ENCODE results near the gene LRRC4C. TPM values are rescaled to one million over a fixed set of nuclear protein-coding genes. Genes with fewer than 3 reads are reported as not detected.

The LRRC4C gene
- polyA plus RNA-seq, 3 donors, result 13.3 to 16.6 (median 16.6) TPM

- no peak for DNase-seq (ENCODE audit: low read depth in 3 of 3, low spot score in 2 of 3)
These were observed 313.1 kb downstream of the LRRC4C start for GRCh38 chr11:41146326-41146725.

DNA sequence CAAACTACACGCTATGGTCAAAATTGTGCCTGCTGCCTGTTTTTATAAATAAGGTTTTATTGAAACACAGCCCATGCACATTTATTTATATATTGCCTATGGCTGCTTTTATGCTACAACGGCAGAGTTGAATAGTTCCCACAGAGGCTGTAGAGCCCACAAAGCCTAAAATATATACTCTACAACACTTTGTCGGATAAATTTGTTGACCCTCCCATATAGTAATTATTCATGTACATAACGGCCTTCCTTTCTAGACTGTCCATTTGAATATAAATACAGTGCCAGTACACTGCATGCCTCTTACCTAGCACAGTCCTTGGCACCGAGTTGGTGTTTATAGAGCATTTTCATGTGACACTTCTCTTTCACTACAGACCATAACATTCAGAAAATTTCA lies 314.0 kb downstream of the LRRC4C start:
- DNase-seq (ENCODE audit: low read depth in 3 of 3, low spot score in 2 of 3), result no peak

- no peak for DNase-seq (ENCODE audit: low read depth in 3 of 3, low spot score in 2 of 3)
These were observed 324.5 kb downstream of the LRRC4C start for GRCh38 chr11:41134971-41135370.

GRCh38 chr11:41133023-41133422 lies 326.4 kb downstream of the LRRC4C start:
- no peak for DNase-seq (ENCODE audit: low read depth in 3 of 3, low spot score in 2 of 3)

DNA sequence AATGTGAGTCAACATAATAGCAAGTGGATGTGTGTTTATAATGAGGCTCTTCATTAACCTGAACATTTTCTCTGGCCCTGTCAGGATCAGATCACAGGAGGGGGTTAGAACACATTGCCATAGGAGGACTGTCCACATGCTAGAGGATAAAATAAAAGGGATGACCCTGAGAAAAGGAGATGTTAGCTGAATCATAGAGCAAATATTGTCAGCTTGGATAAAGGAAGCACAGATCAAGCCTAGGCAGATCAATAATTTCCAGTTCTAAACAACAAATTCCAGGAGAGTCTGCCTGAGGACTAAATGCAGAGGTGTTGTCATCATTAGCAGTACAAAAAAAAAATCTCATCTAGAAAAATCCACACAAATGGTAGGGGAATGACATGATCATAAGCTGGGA lies 337.9 kb downstream of the LRRC4C start:
- no peak for DNase-seq (ENCODE audit: low read depth in 3 of 3, low spot score in 2 of 3)

GRCh38 chr11:41119484-41119883 lies 340.0 kb downstream of the LRRC4C start:
- DNase-seq (ENCODE audit: low read depth in 3 of 3, low spot score in 2 of 3), result no peak

GRCh38 chr11:41118521-41118920 lies 340.9 kb downstream of the LRRC4C start:
- no peak for DNase-seq (ENCODE audit: low read depth in 3 of 3, low spot score in 2 of 3)

- DNase-seq (ENCODE audit: low read depth in 3 of 3, low spot score in 2 of 3), result no peak
These were observed 342.5 kb downstream of the LRRC4C start for GRCh38 chr11:41116970-41117369.

DNA sequence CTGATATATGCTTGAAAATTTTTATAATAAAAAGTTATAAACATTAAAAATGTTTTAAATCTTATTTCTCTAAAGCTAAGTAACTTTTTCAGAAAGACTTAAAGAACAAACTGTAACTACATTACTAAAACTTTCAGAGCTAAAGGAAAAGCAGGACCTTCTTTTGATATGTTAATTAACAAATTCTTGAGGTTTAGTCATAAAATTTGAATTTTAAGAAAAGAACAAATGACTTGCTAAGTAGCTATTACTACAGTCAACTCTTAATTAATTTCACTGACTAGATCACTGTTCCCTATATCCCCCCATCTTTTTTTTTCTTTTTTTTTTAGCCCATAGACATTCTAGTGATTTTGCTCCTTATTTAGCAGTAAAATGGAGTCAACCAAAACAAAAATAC lies 344.4 kb downstream of the LRRC4C start:
- DNase-seq (ENCODE audit: low read depth in 3 of 3, low spot score in 2 of 3), result no peak

DNA sequence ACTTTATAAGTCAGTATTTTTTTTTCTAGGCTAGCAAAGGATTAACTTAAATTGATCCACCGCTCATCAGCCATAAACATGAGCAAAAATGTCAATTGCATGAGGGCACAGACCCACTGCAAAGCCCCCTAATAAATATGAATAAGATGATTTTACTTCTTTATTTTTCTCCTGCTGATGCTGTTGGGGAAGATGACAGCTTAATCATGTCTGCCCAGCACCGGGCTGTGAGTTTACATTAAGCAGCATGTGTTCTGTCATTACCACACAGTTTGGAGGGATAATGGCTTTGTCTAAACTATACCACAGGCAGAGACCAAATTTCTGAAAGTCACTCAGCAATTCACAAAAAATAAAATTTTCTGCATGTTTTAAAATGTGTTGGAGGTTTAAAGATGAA lies 346.3 kb downstream of the LRRC4C start:
- no peak for DNase-seq (ENCODE audit: low read depth in 3 of 3, low spot score in 2 of 3)

GRCh38 chr11:41110527-41110926 lies 348.9 kb downstream of the LRRC4C start:
- no peak for DNase-seq (ENCODE audit: low read depth in 3 of 3, low spot score in 2 of 3)

DNA sequence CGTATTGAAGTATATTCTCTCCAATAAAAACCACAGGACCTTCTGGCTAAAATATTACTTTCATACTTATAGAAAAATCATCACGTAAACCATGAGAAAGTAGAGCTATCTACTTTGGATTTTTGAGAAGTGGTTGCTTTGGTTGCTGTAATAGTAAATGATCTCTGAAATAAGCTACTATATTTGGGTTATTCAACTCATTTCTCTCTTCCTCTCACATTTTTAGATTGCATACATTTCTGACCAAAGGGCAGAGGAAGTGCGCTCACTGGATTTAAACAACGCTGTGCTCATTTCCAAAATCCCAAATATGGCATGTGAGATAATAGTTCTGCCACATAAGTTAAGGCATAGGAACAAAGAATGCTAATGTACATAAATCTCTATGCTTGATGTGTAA lies 357.0 kb downstream of the LRRC4C start:
- DNase-seq (ENCODE audit: low read depth in 3 of 3, low spot score in 2 of 3), result no peak

DNA sequence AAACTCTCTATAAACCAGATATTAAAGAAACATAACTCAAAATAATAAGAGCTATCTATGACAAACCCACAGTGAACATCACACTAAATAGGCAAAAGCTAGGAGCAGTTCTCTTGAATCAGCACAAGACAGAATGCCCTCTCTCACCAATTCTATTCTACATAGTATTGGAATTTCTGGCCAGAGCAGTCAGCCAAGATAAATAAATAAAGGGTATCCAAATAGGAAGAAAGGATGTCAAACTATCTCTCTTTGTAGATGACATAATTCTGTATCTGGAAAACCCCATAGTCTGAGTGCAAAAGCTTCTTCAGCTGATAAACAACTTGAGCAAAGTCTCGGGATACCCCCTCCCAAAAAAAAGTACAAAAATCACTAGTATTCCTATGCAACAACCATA lies 359.8 kb downstream of the LRRC4C start:
- DNase-seq (ENCODE audit: low read depth in 3 of 3, low spot score in 2 of 3), result no peak

GRCh38 chr11:41085123-41085522 lies 374.3 kb downstream of the LRRC4C start:
- no peak for DNase-seq (ENCODE audit: low read depth in 3 of 3, low spot score in 2 of 3)

DNA sequence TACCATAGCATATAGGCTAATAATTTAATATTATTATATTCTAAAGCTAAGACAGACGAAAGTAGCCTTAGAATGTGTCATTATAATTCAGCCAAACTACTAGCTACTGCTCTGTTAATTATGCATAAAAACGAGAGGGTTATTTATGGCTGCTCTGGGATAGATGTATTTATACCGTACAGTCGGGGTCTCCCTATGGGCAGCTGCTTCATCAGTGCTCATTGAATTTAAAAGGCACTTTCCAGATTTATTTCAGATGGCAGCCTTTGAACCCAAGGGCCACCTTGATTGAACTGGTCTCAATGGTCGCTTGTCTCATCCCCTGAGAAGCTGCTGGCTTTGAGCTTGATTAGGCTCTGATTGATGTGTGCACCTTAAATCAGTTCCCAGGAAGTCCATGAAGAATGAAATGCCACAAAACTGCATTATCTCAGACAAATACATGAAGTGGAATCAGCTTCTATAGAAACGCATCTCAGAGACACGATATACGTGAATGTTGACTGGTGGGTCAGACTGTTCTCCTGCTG lies 377.6 kb downstream of the LRRC4C start:
- DNase-seq (ENCODE audit: low read depth in 3 of 3, low spot score in 2 of 3), result no peak

GRCh38 chr11:41074318-41074717 lies 385.1 kb downstream of the LRRC4C start:
- no peak for DNase-seq (ENCODE audit: low read depth in 3 of 3, low spot score in 2 of 3)

DNA sequence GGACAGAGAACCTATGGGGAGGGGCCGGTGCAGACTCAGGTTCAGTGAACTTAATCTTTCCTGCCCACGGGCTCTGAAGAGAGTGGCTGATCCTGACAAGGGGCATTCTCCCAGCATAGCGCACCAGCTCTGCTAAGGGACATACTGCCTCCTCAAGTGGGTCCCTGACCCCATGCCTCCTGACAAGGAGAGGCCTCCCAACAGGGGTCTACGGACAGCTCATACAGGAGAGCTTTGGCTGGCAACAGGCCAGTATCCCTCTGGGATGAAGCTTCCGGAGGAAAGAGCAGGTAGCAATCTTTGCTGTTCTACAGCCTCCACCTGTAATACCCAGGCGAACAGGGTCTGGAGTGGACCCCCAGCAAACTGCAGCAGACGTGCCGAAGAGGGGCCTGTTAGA lies 394.0 kb downstream of the LRRC4C start:
- no peak for DNase-seq (ENCODE audit: low read depth in 3 of 3, low spot score in 2 of 3)

- no peak for DNase-seq (ENCODE audit: low read depth in 3 of 3, low spot score in 2 of 3)
These were observed 401.3 kb downstream of the LRRC4C start for GRCh38 chr11:41058138-41058537.

- DNase-seq (ENCODE audit: low read depth in 3 of 3, low spot score in 2 of 3), result no peak
These were observed 402.4 kb downstream of the LRRC4C start for GRCh38 chr11:41056892-41057569.

DNA sequence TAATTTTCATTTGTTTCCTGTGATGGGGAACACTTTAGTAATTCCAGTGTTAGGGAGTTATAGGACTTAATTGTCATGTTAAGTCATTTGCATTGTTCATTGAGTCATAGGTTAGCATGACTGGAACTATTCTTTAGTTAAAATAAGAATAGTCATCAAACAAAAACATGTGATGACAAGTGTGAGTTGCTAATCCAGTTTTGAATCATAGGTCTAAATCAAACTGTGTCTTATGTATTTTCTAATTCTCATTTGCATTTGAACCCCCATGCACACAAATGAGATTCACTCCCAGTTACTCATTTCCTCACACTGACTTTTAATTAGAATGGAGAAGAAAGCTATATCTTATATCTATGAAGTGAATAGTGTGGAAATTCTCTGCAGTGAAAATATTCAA lies 405.6 kb downstream of the LRRC4C start:
- no peak for DNase-seq (ENCODE audit: low read depth in 3 of 3, low spot score in 2 of 3)

GRCh38 chr11:41051919-41052635 lies 407.4 kb downstream of the LRRC4C start:
- no peak for DNase-seq (ENCODE audit: low read depth in 3 of 3, low spot score in 2 of 3)

- no peak for DNase-seq (ENCODE audit: low read depth in 3 of 3, low spot score in 2 of 3)
These were observed 408.7 kb downstream of the LRRC4C start for GRCh38 chr11:41050791-41051190.
